Mucosa of descending colon (tissue), 3 donors: ENCODE measurements around the gene SEC63. TPM values are rescaled to one million over a fixed set of nuclear protein-coding genes. Genes with fewer than 3 reads are reported as not detected.
"Not testable (repeated sequence)": the region's sequence is repeated elsewhere in the genome, so short reads cannot be mapped to it uniquely, and the experiment has no call there.

ENCODE experiments used
- ATAC-seq: fragments of 200-7000 bp; cut with Tn5 transposase; one replicate; pipeline ENCODE4 v1.9.1; 2020; ENCODE audit warnings: mild to moderate bottlenecking, moderate library complexity
- DNase-seq, 3 donors: peaks; one replicate each; pipeline ENCODE4 v3.0.0-alpha.2; 2020
- H3K36me3 ChIP-seq: fragments of 200-600 bp; one replicate; pipeline ENCODE4 v1.8.0; 2021; ENCODE audit warnings: low read depth, mild to moderate bottlenecking
- H3K4me1 ChIP-seq: fragments of 200-600 bp; one replicate; pipeline ENCODE4 v1.8.0; 2021; ENCODE audit warnings: low read depth, mild to moderate bottlenecking
- H3K4me3 ChIP-seq: fragments of 200-600 bp; one replicate; pipeline ENCODE4 v1.8.0; 2021; ENCODE audit warnings: mild to moderate bottlenecking
- H3K9me3 ChIP-seq: fragments of 200-600 bp; one replicate; pipeline ENCODE4 v1.8.0; 2021; ENCODE audit warnings: mild to moderate bottlenecking
- intact Hi-C, 2 donors: fragments of 100-400 bp; cut with DNase I in 1 of 2; cut with micrococcal nuclease in 1 of 2; formaldehyde crosslinking; loops; one replicate each; pipeline versions ENCODE4 v1.11.0 to v1.11.1; 2022; cut with DNase I, micrococcal nuclease
- total RNA-seq, 3 donors: library from RNA; stranded (reverse); fragmentation: NEBNext Ultra II Directional in 2 of 3; extraction: Animal tissue kit (Norgen Biotek cat#: 25700) in 2 of 3; gene quantifications; one replicate each; pipeline versions ENCODE4 v1.2.1 to v1.2.4, GENCODE V29; 2021 to 2023
- TF ChIP-seq, protein P1 (sequence below): fragments of 200-600 bp; IDR thresholded peaks from one replicate; pipeline ENCODE4 v1.8.0; 2022; ENCODE audit warnings: antibody characterized with exemption, mild to moderate bottlenecking
- donor health status: DM: no; HTN: no; CAD: no; lungs with moderate emphysema.
- donor health status: DM: no; HTN: no; CAD: no.
- donor health status: DM: no; HTN: yes; CAD: no.

Gene SEC63
- total RNA-seq, 3 donors from 2014 or later, result 47.5 to 84.9 (median 70.8) TPM

DNA sequence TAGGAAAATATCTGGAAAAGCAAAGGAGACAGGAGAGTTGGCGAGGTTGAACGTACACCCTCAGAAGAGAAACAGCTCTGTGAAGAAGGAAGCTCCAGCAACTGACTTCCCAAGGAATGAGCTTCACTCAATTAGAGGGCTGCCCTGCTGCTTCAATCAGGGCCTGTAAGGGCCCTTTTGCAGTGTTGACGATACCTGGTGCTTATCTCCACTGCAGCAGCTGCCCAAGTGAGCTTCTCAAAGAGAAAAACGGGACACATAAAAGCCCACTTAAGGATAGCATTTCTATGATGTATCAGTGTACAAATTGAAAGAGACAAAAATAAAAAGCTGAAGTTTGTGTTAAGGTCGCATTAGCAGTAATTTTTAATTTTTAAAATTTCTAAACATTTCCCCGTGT lies 16.4 kb downstream of the SEC63 start:
- no peaks in the 10 kb centered on the region for H3K9me3 ChIP-seq
- intact Hi-C loops, result no loop called here
- DNase-seq (no peak), ATAC-seq (no peak)
- TF ChIP-seq, protein P1, sequence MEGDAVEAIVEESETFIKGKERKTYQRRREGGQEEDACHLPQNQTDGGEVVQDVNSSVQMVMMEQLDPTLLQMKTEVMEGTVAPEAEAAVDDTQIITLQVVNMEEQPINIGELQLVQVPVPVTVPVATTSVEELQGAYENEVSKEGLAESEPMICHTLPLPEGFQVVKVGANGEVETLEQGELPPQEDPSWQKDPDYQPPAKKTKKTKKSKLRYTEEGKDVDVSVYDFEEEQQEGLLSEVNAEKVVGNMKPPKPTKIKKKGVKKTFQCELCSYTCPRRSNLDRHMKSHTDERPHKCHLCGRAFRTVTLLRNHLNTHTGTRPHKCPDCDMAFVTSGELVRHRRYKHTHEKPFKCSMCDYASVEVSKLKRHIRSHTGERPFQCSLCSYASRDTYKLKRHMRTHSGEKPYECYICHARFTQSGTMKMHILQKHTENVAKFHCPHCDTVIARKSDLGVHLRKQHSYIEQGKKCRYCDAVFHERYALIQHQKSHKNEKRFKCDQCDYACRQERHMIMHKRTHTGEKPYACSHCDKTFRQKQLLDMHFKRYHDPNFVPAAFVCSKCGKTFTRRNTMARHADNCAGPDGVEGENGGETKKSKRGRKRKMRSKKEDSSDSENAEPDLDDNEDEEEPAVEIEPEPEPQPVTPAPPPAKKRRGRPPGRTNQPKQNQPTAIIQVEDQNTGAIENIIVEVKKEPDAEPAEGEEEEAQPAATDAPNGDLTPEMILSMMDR, result no peak
- no peak overlapping the region for H3K4me3 ChIP-seq
- peaks cover 12% of the 10 kb centered on the region for H3K4me1 ChIP-seq
- H3K36me3 ChIP-seq, result no peaks in the 10 kb centered on the region

DNA sequence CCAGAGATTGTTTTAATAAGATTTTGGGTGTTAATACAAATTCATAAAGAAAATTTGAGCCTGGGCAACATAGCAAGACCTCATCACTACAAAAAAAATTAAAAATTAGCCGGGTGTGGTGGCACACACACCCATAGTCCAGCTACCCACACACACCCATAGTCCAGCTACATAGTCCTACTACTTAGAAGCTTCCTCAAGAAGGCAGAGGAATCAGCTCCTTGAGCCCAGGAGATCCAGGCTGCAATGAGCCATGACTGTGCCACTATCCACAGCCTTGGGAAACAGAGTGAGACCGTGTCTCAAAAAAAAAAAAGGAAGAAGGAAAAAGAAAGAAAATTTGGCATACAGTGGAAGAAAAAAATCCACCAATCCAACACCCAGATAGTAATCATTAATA lies 16.8 kb downstream of the SEC63 start:
- peaks cover 12% of the 10 kb centered on the region for H3K4me1 ChIP-seq
- no peaks in the 10 kb centered on the region for H3K9me3 ChIP-seq
- ATAC-seq, result peak; percentile 25
- DNase-seq, result no peak
- intact Hi-C loops, result no loop called here
- H3K4me3 ChIP-seq, result no peak overlapping the region
- H3K36me3 ChIP-seq, result no peaks in the 10 kb centered on the region
- TF ChIP-seq, protein P1, result no peak

DNA sequence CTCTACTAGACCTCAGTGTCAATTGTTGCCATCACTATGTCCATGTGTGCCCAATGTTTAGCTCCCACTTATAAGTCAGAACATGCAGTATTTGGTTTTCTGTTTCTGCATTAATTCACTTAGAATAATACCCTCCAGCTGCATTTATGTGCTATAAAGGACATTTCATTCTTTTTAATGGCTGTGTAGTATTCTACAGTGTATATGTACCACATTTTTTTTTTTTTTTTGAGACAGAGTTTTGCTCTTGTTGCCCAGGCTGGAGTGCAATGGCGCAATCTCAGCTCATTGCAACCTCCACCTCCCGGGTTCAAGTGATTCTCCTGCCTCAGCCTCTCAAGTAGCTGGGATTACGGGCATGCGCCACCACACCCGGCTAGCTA lies 21.1 kb downstream of the SEC63 start:
- H3K9me3 ChIP-seq, intact Hi-C loops, H3K36me3 ChIP-seq, H3K4me1 ChIP-seq, ATAC-seq, DNase-seq, H3K4me3 ChIP-seq: not testable (repeated sequence)

DNA sequence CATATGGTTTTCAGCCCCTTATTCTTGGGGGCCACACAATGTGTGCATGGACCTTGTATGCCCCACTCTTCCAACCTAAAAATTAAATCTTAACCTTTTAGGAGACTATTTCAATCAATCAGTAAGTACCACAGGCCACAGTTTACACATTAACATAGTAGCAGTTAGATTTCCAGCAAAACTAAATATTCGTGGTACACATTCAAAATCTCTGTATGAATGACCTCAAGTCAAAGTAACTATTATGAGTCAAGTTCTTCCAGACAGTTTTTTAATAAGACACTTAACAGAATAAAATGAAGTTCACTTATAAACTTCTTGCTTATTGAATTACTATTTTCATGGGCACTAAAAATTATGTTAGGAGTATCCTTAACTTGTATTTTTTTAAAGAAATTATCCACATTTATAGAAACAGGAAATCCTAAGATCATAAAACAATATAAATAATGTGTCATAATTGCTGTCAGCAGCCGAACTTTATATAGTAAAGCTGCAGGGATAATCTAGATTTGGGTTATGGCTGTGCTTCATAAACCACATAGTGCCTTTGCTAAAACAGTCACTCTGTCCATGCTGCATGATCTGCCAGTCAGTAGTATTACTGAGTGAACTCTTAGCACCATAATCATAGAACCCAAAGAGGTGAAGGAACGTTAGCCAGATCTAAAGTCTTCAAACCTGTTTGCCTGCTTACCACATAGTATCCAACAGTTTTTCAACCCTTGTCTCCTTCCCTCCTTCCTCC lies 21.7 kb downstream of the SEC63 start:
- Histone ChIP-seq H3K36me3 (no peaks in the 10 kb centered on the region), H3K4me3 (no peak overlapping the region), H3K4me1 (peaks cover 4% of the 10 kb centered on the region), H3K9me3 (peaks cover 7% of the 10 kb centered on the region)
- ATAC-seq, result peak; percentile 90
- intact Hi-C loops, result no loop called here
- TF ChIP-seq, protein P1, result no peak
- no peak for DNase-seq

DNA sequence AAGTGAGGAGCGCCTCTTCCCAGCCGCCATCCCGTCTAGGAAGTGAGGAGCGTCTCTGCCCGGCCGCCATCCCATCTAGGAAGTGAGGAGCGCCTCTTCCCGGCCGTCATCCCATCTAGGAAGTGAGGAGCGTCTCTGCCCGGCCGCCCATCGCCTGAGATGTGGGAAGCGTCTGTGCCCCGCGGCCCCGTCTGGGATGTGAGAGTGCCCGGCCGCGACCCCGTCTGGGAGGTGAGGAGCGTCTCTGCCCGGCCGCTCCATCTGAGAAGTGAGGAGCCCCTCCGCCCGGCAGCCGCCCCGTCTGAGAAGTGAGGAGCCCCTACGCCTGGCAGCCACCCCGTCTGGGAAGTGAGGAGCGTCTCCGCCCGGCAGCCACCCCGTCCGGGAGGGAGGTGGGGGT lies 23.8 kb downstream of the SEC63 start:
- intact Hi-C loops, H3K4me3 ChIP-seq, ATAC-seq, DNase-seq, H3K36me3 ChIP-seq, H3K4me1 ChIP-seq, H3K9me3 ChIP-seq: not testable (repeated sequence)

DNA sequence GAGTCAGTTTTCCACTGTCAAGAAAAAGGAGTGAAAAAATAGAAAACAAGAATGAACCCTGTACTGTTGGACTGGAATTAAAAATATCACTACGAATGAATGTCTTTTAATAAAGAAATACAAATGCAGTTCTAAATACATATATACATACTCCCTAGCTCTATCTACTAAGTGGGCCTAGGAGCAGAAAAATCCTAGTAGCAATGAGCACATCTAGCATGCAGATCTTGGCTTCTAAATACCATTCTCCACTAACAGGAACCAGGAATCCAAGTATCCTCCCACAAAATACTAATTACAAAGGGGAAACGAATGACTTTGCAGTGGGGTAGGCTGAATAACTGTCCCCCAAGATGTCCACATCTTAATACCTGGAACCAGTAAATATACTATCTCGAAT lies 25.4 kb downstream of the SEC63 start:
- Histone ChIP-seq H3K4me1 (no peaks in the 10 kb centered on the region), H3K36me3 (no peaks in the 10 kb centered on the region), H3K4me3 (no peak overlapping the region), H3K9me3 (peaks cover 7% of the 10 kb centered on the region)
- intact Hi-C loops, result no loop called here
- ATAC-seq (no peak), DNase-seq (no peak)
- TF ChIP-seq, protein P1, result no peak

DNA sequence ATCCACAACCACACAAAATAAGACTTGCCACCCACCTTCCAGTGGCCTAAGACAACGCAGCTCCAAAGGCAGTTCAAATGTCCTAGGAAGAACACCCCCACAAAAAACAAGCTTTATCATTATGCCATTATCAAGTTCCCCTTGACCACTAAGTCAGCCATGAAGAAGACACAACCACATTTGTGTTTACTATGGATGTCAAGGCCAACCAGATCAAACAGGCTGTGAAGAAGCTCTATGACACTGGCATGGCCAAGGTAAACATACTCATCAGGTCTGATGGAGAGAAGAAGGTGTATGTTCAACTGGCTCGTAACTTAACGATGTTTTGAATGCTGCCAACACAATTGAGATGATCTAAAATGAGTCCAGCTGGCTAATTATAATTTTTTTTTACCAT lies 26.1 kb downstream of the SEC63 start:
- intact Hi-C loops, result no loop called here
- no peaks in the 10 kb centered on the region for H3K36me3 ChIP-seq
- TF ChIP-seq, protein P1, result no peak
- no peak overlapping the region for H3K4me3 ChIP-seq
- peaks cover 7% of the 10 kb centered on the region for H3K9me3 ChIP-seq
- DNase-seq (no peak), ATAC-seq (no peak)
- no peaks in the 10 kb centered on the region for H3K4me1 ChIP-seq
